22Rv1 (cell line): Measurements from ENCODE around the gene DOCK10.

Experiments used
- CTCF ChIP-seq: fragments of 450-650 bp; IDR thresholded peaks from 2 replicates; pipeline ENCODE4 v1.5.1; 2017; ENCODE audit warnings: mild to moderate bottlenecking
- ZFX ChIP-seq: fragments of 450-650 bp; IDR thresholded peaks from 2 replicates; pipeline ENCODE4 v1.6.1; 2017; ENCODE audit warnings: antibody characterized with exemption, borderline replicate concordance

- TF ChIP-seq CTCF (no peak), ZFX (no peak)
Measured at GRCh38 chr2:224801360-224801759, 240.9 kb downstream of the DOCK10 start.
